Raji (cell line): ENCODE results near the gene SAMD4A.

Experiments used
- POLR2A ChIP-seq: IDR thresholded peaks from 2 replicates; pipeline ENCODE4 v1.6.1; 2011; ENCODE audit warnings: low read depth, low read length, control low read depth; ENCODE audit not compliant: insufficient read depth

The SAMD4A gene

GRCh38 chr14:54556535-54556934 lies 10.4 kb upstream of the SAMD4A start:
- TF ChIP-seq POLR2A, result no peak

DNA sequence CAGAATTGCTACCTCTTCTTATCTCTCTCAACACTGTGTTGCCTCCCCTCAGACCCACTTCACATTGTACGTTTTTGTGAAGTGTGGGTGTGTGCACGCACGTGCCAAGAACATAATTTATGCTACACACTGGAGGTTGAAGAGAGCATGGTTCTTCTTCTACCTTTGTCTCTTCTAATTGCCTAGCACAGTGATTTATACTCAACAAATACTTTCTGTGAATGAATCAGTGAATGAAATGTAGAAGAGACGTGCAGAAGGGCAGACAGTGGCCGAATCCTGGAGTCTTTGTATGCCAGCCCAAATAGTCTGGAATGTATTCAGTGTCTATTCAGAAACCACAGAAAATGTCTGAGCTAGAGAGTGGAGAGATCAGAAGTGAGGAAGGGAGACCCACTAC lies 4.6 kb upstream of the SAMD4A start:
- no peak for TF ChIP-seq POLR2A

DNA sequence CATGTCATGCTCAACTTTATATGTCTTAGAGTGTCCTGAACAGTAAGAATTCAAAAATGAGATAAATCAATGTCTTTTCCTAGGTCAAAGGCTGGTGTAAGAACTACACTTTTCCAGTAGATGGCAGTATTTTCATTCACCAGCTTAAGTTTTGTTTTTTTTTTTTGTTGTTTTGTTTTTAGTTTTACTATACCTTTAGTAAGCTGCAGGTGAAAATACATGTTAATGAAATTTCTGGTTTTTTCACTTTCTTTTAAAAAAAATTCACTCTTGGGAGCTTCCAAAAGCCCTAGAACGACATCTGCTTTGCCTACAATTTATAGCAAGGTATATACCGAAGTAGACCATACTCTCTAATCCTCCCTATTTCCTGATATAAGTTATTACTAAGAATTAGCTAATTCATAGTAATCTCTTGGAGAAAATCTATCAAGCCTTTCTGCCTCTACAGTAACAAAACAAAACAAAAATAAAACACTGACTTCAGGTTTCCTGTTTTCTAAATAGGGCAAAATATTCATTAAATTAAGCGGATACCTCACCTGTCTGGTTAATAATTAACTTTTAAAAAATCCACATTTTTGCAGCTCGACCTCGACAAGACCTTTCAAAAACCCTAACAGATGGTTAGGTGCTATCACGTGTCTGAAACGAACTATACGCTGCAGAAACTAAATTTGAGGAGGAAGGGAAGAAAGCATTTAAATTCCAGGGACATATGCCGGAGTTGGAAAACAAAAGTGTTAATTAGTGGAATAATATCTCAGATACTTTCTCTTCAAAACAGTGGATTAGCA lies 2.7 kb upstream of the SAMD4A start:
- no peak for TF ChIP-seq POLR2A

- TF ChIP-seq POLR2A, result no peak
These were observed 1.8 kb upstream of the SAMD4A start for GRCh38 chr14:54564868-54565784.

GRCh38 chr14:54565785-54566409 lies 1.0 kb upstream of the SAMD4A start:
- TF ChIP-seq POLR2A, result no peak

DNA sequence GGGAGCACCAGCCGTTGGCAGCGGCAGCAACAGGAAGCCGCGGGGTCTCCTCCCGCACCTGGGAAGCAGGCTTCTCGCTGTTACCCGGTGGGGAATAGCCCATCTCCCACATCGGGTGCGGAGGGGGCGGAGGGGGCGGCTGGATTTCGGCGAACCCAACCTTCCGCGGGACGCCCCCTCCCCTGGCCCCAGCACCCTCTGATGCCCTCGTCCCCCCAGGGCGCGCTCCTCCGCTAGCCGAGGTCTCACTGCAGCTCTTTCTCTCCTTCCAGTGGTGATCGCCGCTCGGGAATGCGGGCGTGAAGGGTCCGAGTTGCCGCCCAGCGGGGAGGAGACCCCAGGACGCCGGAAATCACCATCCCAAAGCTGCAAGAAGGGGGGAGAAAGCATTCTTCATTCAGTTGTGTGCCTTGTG lies 303 bp downstream of the SAMD4A start:
- no peak for TF ChIP-seq POLR2A

DNA sequence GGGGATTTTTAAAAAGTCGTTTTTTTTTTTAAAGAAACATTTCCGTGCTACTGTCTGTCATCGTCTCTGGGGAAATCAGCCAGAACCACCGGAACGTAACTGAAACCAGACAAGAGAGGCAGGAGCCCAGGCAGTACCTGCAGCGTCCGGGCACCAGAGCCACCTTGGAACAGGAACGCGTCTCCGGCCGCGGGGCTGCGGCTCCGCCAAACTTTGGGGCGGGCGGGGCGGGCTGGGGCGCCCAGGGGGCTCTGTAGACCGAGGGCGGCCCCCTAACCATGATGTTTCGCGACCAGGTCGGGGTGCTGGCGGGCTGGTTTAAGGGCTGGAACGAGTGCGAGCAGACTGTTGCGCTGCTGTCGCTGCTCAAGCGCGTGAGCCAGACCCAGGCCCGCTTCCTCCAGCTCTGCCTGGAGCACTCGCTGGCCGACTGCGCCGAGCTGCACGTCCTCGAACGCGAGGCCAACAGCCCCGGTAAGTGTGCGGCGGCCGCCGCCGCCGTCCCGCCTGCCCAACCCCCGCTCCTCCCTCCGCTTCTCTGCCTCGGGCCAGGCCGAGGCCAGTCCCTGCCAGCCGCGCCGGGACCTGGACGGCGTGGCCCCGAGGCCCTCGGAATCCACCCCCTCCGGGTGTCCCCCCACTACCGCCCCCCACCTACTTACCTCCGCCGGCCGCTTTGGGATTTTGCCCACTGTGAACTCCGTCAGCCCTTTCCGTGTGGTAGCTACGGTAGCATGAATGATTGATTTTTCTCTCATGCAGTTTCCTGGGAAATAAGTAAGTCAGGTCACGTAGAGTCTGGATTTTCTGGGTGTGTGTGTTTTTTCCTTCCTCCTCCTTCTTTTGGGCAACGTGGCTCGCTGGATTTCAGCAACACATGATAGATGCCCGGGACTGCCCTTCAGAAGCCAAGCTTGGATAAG lies 972 bp downstream of the SAMD4A start:
- TF ChIP-seq POLR2A, result no peak

- no peak for TF ChIP-seq POLR2A
These were observed 2.1 kb downstream of the SAMD4A start for GRCh38 chr14:54568821-54569595.

DNA sequence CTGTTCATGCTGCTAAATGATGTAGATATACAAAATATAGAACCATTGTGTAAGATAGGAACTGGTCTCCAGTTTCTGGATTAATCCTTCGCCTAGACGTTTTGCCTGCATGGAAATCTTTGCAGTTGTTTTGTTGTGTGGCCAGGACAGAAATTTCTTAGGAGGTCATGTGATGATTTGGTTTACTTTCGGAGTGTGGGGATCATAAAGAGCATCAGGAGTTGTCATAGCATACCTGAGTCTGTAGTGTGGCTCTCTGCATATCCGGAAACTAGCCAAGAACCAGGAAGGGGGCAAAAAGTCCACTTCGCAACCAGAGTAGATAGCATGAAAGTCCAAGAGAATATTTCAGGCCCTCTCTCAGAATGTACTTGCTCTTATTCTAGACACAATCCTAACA lies 3.1 kb downstream of the SAMD4A start:
- no peak for TF ChIP-seq POLR2A

DNA sequence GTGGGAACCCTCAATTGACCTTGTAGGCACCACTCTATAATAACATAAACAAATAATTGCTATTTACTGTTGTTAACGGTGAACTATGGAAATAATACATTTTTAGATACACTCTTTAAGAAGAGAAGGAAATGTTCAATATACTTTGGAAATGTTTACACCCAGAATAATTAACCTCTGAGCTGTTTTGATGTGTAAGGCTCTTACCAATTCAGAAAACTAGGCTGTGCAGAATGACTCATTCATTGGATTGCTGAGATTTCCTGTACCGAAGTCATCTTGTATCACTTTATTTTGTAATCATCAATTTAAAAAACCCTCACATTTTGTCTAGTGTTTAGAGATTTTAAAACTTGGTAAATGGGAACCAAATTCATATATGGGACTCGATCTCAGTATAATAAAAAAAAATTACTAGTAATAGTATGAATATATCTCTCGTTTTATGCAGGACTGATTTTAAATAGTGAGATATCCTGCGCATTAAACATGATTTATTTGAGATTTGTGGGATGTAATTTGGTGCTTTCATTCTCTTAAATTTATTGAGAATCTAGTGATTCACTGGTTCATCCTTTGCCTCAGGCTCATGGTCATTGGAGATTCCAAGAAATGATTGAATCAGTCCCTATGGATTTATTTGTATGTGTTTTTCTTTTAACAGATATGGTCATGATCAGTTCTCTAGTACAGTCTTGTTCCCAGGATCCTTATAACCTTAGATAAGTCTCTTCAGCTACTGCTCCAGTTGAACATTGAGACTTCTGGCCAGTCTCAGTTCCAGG lies 3.9 kb downstream of the SAMD4A start:
- no peak for TF ChIP-seq POLR2A

- no peak for TF ChIP-seq POLR2A
These were observed 5.4 kb downstream of the SAMD4A start for GRCh38 chr14:54572316-54572715.

DNA sequence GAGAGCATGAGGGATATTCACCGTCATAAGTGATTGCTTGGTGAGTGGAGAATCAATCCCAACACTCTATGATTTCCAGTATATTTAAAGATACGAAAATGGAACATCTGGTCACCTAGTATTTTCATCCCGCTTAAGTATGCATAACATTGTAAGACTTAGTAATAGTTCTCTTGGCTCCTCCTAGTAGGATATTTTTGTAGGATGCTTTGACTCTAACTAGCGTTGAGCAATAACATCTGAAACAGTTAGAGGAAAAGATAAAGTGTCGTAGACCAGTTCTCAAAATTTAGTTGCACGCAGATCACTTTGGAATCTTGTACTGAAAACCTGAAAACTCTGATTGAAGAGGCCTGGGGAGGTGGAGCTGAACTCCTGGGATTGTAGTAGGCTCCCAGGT lies 7.6 kb downstream of the SAMD4A start:
- no peak for TF ChIP-seq POLR2A

DNA sequence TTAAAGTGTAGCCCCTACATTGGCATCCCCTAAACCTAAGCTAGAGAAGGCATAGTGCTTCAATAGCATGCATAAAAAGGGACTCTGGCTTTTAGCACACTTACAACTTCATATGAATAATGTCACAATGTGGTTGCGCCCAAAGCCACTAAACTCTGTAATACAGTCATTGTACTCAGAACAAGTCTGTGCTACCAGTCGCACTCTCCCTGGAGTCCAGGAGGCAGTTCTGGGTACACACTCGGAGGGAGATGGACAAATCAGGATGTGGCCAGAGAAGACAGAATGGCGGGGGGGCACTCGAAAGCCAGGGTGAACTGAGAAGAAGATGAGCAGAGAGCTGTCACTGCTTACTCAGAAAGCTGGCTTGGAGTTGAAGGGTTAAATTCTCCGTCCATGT lies 10.6 kb downstream of the SAMD4A start:
- no peak for TF ChIP-seq POLR2A
